Measurements from ENCODE around the gene MPP2.
"Not testable (repeated sequence)": the region's sequence is repeated elsewhere in the genome, so short reads cannot be mapped to it uniquely, and the experiment has no call there.

Gene MPP2

GRCh38 chr17:43900858-43901754, 6.2 kb downstream of the MPP2 start:
- DNase-seq = no peak

- peak; percentile 75 to 78 for DNase-seq
These were observed 7.0 kb downstream of the MPP2 start for GRCh38 chr17:43900183-43900857.

- DNase-seq = no peak
These were observed 8.9 kb downstream of the MPP2 start for GRCh38 chr17:43898446-43898845.

- no peak for DNase-seq
These were observed 9.5 kb downstream of the MPP2 start for GRCh38 chr17:43897831-43898230.

GRCh38 chr17:43894494-43894893, 12.8 kb downstream of the MPP2 start:
- not testable (repeated sequence) for DNase-seq

- DNase-seq = no peak
These were observed 14.7 kb downstream of the MPP2 start for GRCh38 chr17:43892647-43892952.

- no peak for DNase-seq
These were observed 15.3 kb downstream of the MPP2 start for GRCh38 chr17:43891851-43892646.

- no peak for DNase-seq
These were observed 17.1 kb downstream of the MPP2 start for GRCh38 chr17:43890240-43890639.

- no peak for DNase-seq
These were observed 18.8 kb downstream of the MPP2 start for GRCh38 chr17:43888548-43888947.

- no peak for DNase-seq
These were observed 24.4 kb downstream of the MPP2 start for GRCh38 chr17:43882761-43883415.

- DNase-seq = no peak
These were observed 25.4 kb downstream of the MPP2 start for GRCh38 chr17:43881758-43882505.

GRCh38 chr17:43881181-43881580, 26.2 kb downstream of the MPP2 start:
- DNase-seq = no peak

GRCh38 chr17:43880420-43880991, 26.8 kb downstream of the MPP2 start:
- DNase-seq = peak; percentile 29 to 32

- no peak for DNase-seq
These were observed 27.5 kb downstream of the MPP2 start for GRCh38 chr17:43879723-43880419.

- DNase-seq = peak; percentile 54 to 65
These were observed 28.8 kb downstream of the MPP2 start for GRCh38 chr17:43878260-43879175.

- no peak for DNase-seq
These were observed 29.7 kb downstream of the MPP2 start for GRCh38 chr17:43877451-43878155.

- no peak for DNase-seq
These were observed 30.3 kb downstream of the MPP2 start for GRCh38 chr17:43877031-43877430.

- no peak for DNase-seq
These were observed 31.7 kb downstream of the MPP2 start for GRCh38 chr17:43875476-43876147.

- no peak for DNase-seq
These were observed 33.0 kb downstream of the MPP2 start for GRCh38 chr17:43874293-43874692.

Data from activated CD4-positive, alpha-beta T cell treated with anti-CD3 and anti-CD28 coated beads for 4 hours (primary cell).